Uterus (tissue), 2 donors: Measurements from ENCODE around the gene ANAPC13.

ENCODE experiments used
- CTCF ChIP-seq, 4 experiments: fragments of 200-600 bp in 2 of 4; fragments of 450-650 bp in 2 of 4; sonication (generic) in 2 of 4; IDR thresholded peaks; one replicate each; pipeline ENCODE4 v1.5.1; 2016 to 2019; ENCODE audit warnings: antibody characterized with exemption in 4 of 4, mild to moderate bottlenecking in 2 of 4, moderate library complexity in 1 of 4
- POLR2A ChIP-seq, 2 donors: fragments of 450-650 bp; IDR thresholded peaks; one replicate each; pipeline ENCODE4 v1.6.1; 2016; ENCODE audit warnings: antibody characterized with exemption in 2 of 2, mild to moderate bottlenecking in 1 of 2, moderate library complexity in 1 of 2

GRCh38 chr3:134494495-134494894 lies 8.7 kb upstream of the ANAPC13 start:
- TF ChIP-seq CTCF (IDR thresholded peaks at IDR 0.05) (no peak), POLR2A (IDR thresholded peaks at IDR 0.05) (no peak)
